ENCODE measurements around the gene DNAJB11. TPM values are rescaled to one million over a fixed set of nuclear protein-coding genes. Genes with fewer than 3 reads are reported as not detected.

The DNAJB11 gene
- 10 to 100 TPM; 22.9 to 42.1 (median 25.0) TPM for total RNA-seq

- 0% methylated on average over 35 of the region's 59 CpGs for WGBS
- H3K27ac ChIP-seq (replicated peaks in 1 of 4), result peak within 1 kb of the TSS; percentile 90 to 98 (median 92)
- no peaks in the 10 kb centered on the region for H3K27me3 ChIP-seq
- intact Hi-C loops (cut with DNase I), result no loop called here
- peaks cover 31 to 55% (median 40%) of the 10 kb centered on the region in 4 donors for H3K4me1 ChIP-seq
- no peaks in the 10 kb centered on the region for H3K9me3 ChIP-seq
- H3K4me3 ChIP-seq, result peak within 1 kb of the TSS; percentile 69 to 97 (median 91)
- H3K36me3 ChIP-seq, result peaks cover 0 to 28% (median 21%) of the 10 kb centered on the region in 4 donors
- TF ChIP-seq POLR2AphosphoS5 (IDR thresholded peaks at IDR 0.05) (peak; percentile 92 to 95), EP300 (IDR thresholded peaks at IDR 0.05) (no peak), CTCF (IDR thresholded peaks at IDR 0.05) (peak in 1 of 3 experiments; percentile 31), POLR2A (IDR thresholded peaks at IDR 0.05; ENCODE audit: low read depth) (peak; percentile 56)
- peak; percentile 100 for DNase-seq (ENCODE audit: extremely low spot score)
Measured at GRCh38 chr3:186570096-186570940, at the start of gene DNAJB11. DNAJB11 (plus strand) TSS chr3:186570720; CDS start chr3:186570898, 178 bp downstream.

GRCh38 chr3:186520957-186521842, 49.3 kb upstream of the DNAJB11 start:
- TF ChIP-seq CTCF (IDR thresholded peaks at IDR 0.05) (no peak), EP300 (IDR thresholded peaks at IDR 0.05) (no peak), POLR2AphosphoS5 (IDR thresholded peaks at IDR 0.05) (no peak), POLR2A (IDR thresholded peaks at IDR 0.05; ENCODE audit: low read depth) (no peak)
- Histone ChIP-seq H3K27ac (replicated peaks in 1 of 4) (no peak overlapping the region), H3K9me3 (peaks cover 0 to 6% (median 0%) of the 10 kb centered on the region in 4 donors), H3K4me3 (no peak overlapping the region), H3K27me3 (no peaks in the 10 kb centered on the region), H3K4me1 (no peaks in the 10 kb centered on the region), H3K36me3 (no peaks in the 10 kb centered on the region)
- 73% methylated on average over 10 of the region's 10 CpGs for WGBS
- peak; percentile 86 for DNase-seq (ENCODE audit: extremely low spot score)
- intact Hi-C loops (cut with DNase I), result no loop called here

- no peaks in the 10 kb centered on the region for H3K36me3 ChIP-seq
- no peaks in the 10 kb centered on the region for H3K9me3 ChIP-seq
- no peaks in the 10 kb centered on the region for H3K4me1 ChIP-seq
- H3K27me3 ChIP-seq, result no peaks in the 10 kb centered on the region
- H3K4me3 ChIP-seq, result no peak overlapping the region
- no peak overlapping the region for H3K27ac ChIP-seq (replicated peaks in 1 of 4)
- TF ChIP-seq CTCF (IDR thresholded peaks at IDR 0.05), result no peak
- DNase-seq (ENCODE audit: extremely low spot score), result no peak
- intact Hi-C loops (cut with DNase I), result no loop called here
- 94% methylated on average over 6 of the region's 6 CpGs for WGBS
Measured at GRCh38 chr3:186523022-186523421, 47.5 kb upstream of the DNAJB11 start.

GRCh38 chr3:186523434-186523833, 47.1 kb upstream of the DNAJB11 start:
- Histone ChIP-seq H3K4me1 (no peaks in the 10 kb centered on the region), H3K27me3 (no peaks in the 10 kb centered on the region), H3K27ac (replicated peaks in 1 of 4) (no peak overlapping the region), H3K4me3 (no peak overlapping the region), H3K9me3 (no peaks in the 10 kb centered on the region), H3K36me3 (no peaks in the 10 kb centered on the region)
- intact Hi-C loops (cut with DNase I), result no loop called here
- TF ChIP-seq POLR2A (IDR thresholded peaks at IDR 0.05; ENCODE audit: low read depth) (no peak), CTCF (IDR thresholded peaks at IDR 0.05) (no peak), EP300 (IDR thresholded peaks at IDR 0.05) (no peak), POLR2AphosphoS5 (IDR thresholded peaks at IDR 0.05) (no peak)
- DNase-seq (ENCODE audit: extremely low spot score), result no peak
- 45% methylated on average over 2 of the region's 2 CpGs for WGBS

Measured in esophagus muscularis mucosa (tissue), 4 donors.